ENCODE measurements around the gene UBALD1. TPM values are rescaled to one million over a fixed set of nuclear protein-coding genes. Genes with fewer than 3 reads are reported as not detected.

Gene UBALD1
- total and polyA plus RNA-seq, 9 of the 15 experiments (the other 6 are each of a cell fraction or from before 2014, with no cell fraction given) = 1.3 to 38.0 (median 6.2) TPM; not detected in 2

- no peak for ATAC-seq
- BruUV-seq (replicated peaks) = no TSS peak
- H3K9ac ChIP-seq (ENCODE audit: insufficient read depth in 1 of 2, low read depth in 2 of 2, low read length in 2 of 2) = no peak overlapping the region
- intact Hi-C loops (cut with micrococcal nuclease) (no loop called here), in situ Hi-C loops (cut with MboI) (no loop called here)
- H3K4me2 ChIP-seq (ENCODE audit: insufficient read depth, low read length) = no peak overlapping the region
- TF ChIP-seq CBX2 (IDR thresholded peaks at IDR 0.05; ENCODE audit: insufficient read depth, low read length, poor library complexity, severe bottlenecking) (peak; percentile 4), ZBTB2 (IDR thresholded peaks at IDR 0.05) (no peak)
- no peaks in the 10 kb centered on the region for H3K79me2 ChIP-seq (ENCODE audit: control insufficient read depth, insufficient read depth, low read length)
- no peaks in the 10 kb centered on the region for H4K20me1 ChIP-seq (replicated peaks; ENCODE audit: control insufficient read depth, insufficient read depth, low read length)
- H3K4me1 ChIP-seq (replicated peaks in 1 of 2; ENCODE audit: control insufficient read depth in 2 of 2, insufficient read depth in 2 of 2, low read length in 2 of 2) = no peaks in the 10 kb centered on the region
- H2AFZ ChIP-seq (ENCODE audit: low read depth, low read length) = no peak overlapping the region
- WGBS (ENCODE audit: insufficient coverage, low coverage, missing lambda C conversion rate) = 0% methylated on average over 3 of the region's 3 CpGs
- ChIA-PET POLR2A (interaction anchor here (0.6 kb wide), 2 partner anchors 7 to 177 kb away, joined by 3 to 4 read pairs; no protein-coding TSS in a partner anchor), CTCF (ENCODE audit: low intra/inter-chr PET ratio) (no interaction called here)
- no peaks in the 10 kb centered on the region for H3K36me3 ChIP-seq (ENCODE audit: control insufficient read depth, insufficient read depth, low read length)
- peaks cover 25 to 51% of the 10 kb centered on the region in 2 experiments for H3K27me3 ChIP-seq (ENCODE audit: control insufficient read depth in 2 of 2, insufficient read depth in 2 of 2, low read length in 2 of 2)
- no peak for FAIRE-seq
- no peak overlapping the region for H3K27ac ChIP-seq (ENCODE audit: extremely low read depth, low read depth, low read length)
- H3K9me3 ChIP-seq (replicated peaks; ENCODE audit: control insufficient read depth, insufficient read depth, low read depth, low read length) = no peaks in the 10 kb centered on the region
- no peak for DNase-seq (ENCODE audit: extremely low read depth in 1 of 4, low spot score in 3 of 4)
- H3K4me3 ChIP-seq = no peak overlapping the region
- no peaks in the 10 kb centered on the region for H3K9me1 ChIP-seq (ENCODE audit: control insufficient read depth, insufficient read depth, low read length)
Observed at GRCh38 chr16:4566144-4566543, 48.5 kb downstream of the UBALD1 start.

GRCh38 chr16:4564661-4565267 lies 49.9 kb downstream of the UBALD1 start:
- intact Hi-C loops (cut with micrococcal nuclease) (no loop called here), in situ Hi-C loops (cut with MboI) (no loop called here)
- Histone ChIP-seq H2AFZ (ENCODE audit: low read depth, low read length) (no peak overlapping the region), H3K9me1 (ENCODE audit: control insufficient read depth, insufficient read depth, low read length) (no peaks in the 10 kb centered on the region), H3K4me3 (no peak overlapping the region), H3K79me2 (ENCODE audit: control insufficient read depth, insufficient read depth, low read length) (no peaks in the 10 kb centered on the region), H3K27ac (ENCODE audit: extremely low read depth, low read depth, low read length) (no peak overlapping the region), H3K4me2 (ENCODE audit: insufficient read depth, low read length) (no peak overlapping the region), H3K36me3 (ENCODE audit: control insufficient read depth, insufficient read depth, low read length) (no peaks in the 10 kb centered on the region), H3K4me1 (replicated peaks in 1 of 2; ENCODE audit: control insufficient read depth in 2 of 2, insufficient read depth in 2 of 2, low read length in 2 of 2) (no peaks in the 10 kb centered on the region), H4K20me1 (replicated peaks; ENCODE audit: control insufficient read depth, insufficient read depth, low read length) (no peaks in the 10 kb centered on the region), H3K27me3 (ENCODE audit: control insufficient read depth in 2 of 2, insufficient read depth in 2 of 2, low read length in 2 of 2) (peaks cover 24 to 49% of the 10 kb centered on the region in 2 experiments), H3K9me3 (replicated peaks; ENCODE audit: control insufficient read depth, insufficient read depth, low read depth, low read length) (no peaks in the 10 kb centered on the region; the same call in 1 of the 2 replicates), H3K9ac (ENCODE audit: insufficient read depth in 1 of 2, low read depth in 2 of 2, low read length in 2 of 2) (no peak overlapping the region)
- DNase-seq (ENCODE audit: extremely low read depth in 1 of 4, low spot score in 3 of 4) (no peak), FAIRE-seq (no peak), ATAC-seq (no peak)
- ChIA-PET POLR2A (interaction anchor here (0.6 to 1.2 kb wide), 3 partner anchors 8 to 108 kb away, joined by 3 read pairs; no protein-coding TSS in a partner anchor), CTCF (ENCODE audit: low intra/inter-chr PET ratio) (no interaction called here)
- BruUV-seq (replicated peaks) = no TSS peak
- WGBS (ENCODE audit: insufficient coverage, low coverage, missing lambda C conversion rate) = 19% methylated on average over 18 of the region's 18 CpGs
- TF ChIP-seq CREBBP (IDR thresholded peaks at IDR 0.05; ENCODE audit: low read depth, low read length) (no peak), PHTF2 (CRISPR knock-in tag; IDR thresholded peaks at IDR 0.05) (no peak), KDM1A (IDR thresholded peaks at IDR 0.05) (no peak), KLF10 (CRISPR knock-in tag; IDR thresholded peaks at IDR 0.05) (no peak), ZBED1 (IDR thresholded peaks at IDR 0.05) (no peak), ZNF778 (CRISPR knock-in tag; IDR thresholded peaks at IDR 0.05) (no peak), ZNF695 (CRISPR knock-in tag; IDR thresholded peaks at IDR 0.05) (no peak), MEF2A (IDR thresholded peaks at IDR 0.05; ENCODE audit: control insufficient read depth, low read depth, low read length) (no peak), ZNF766 (CRISPR knock-in tag; conservative IDR thresholded peaks at IDR 0.05) (no peak), TOE1 (IDR thresholded peaks at IDR 0.05; ENCODE audit: borderline replicate concordance) (no peak), TOE1 (CRISPR knock-in tag; IDR thresholded peaks at IDR 0.05; ENCODE audit: borderline replicate concordance, low read depth) (no peak), ZNF316 (IDR thresholded peaks at IDR 0.05) (no peak)
- TF ChIP-seq, protein P1, sequence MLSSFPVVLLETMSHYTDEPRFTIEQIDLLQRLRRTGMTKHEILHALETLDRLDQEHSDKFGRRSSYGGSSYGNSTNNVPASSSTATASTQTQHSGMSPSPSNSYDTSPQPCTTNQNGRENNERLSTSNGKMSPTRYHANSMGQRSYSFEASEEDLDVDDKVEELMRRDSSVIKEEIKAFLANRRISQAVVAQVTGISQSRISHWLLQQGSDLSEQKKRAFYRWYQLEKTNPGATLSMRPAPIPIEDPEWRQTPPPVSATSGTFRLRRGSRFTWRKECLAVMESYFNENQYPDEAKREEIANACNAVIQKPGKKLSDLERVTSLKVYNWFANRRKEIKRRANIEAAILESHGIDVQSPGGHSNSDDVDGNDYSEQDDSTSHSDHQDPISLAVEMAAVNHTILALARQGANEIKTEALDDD (IDR thresholded peaks at IDR 0.05) = no peak
